ENCODE data around the gene NFATC3.

Gene NFATC3

GRCh38 chr16:68096491-68096890 is 11.3 kb downstream of the NFATC3 start:
- Histone ChIP-seq H3K36me3 (ENCODE audit: insufficient read depth) (no peaks in the 10 kb centered on the region), H3K79me2 (ENCODE audit: insufficient read depth, low read depth) (peaks cover 86% of the 10 kb centered on the region), H3K4me3 (IDR thresholded peaks at IDR 0.05; ENCODE audit: insufficient read depth, low read depth, low read length) (no peak overlapping the region), H3K4me1 (ENCODE audit: low read depth, poor library complexity, severe bottlenecking) (peaks cover 25% of the 10 kb centered on the region), H4K20me1 (ENCODE audit: insufficient read depth) (0 out of 2 replicates have a peak, but pooled peaks cover 18% of the 10 kb centered on the region), H3K27me3 (ENCODE audit: insufficient read depth, low read depth) (no peaks in the 10 kb centered on the region), H2AFZ (ENCODE audit: low read depth) (no peak overlapping the region), H3K4me2 (no peak overlapping the region), H3K27ac (no peak overlapping the region), H3K9ac (no peak overlapping the region)
- no peak for TF ChIP-seq CTCF (conservative IDR thresholded peaks at IDR 0.05; ENCODE audit: low read depth, low read length)

- TF ChIP-seq CTCF (conservative IDR thresholded peaks at IDR 0.05; ENCODE audit: low read depth, low read length): no peak
- Histone ChIP-seq H3K79me2 (ENCODE audit: insufficient read depth, low read depth) (peaks cover 86% of the 10 kb centered on the region), H4K20me1 (ENCODE audit: insufficient read depth) (peaks cover 21% of the 10 kb centered on the region; the same call in 1 of the 2 replicates), H2AFZ (ENCODE audit: low read depth) (no peak overlapping the region), H3K27me3 (ENCODE audit: insufficient read depth, low read depth) (no peaks in the 10 kb centered on the region), H3K36me3 (ENCODE audit: insufficient read depth) (no peaks in the 10 kb centered on the region), H3K4me1 (ENCODE audit: low read depth, poor library complexity, severe bottlenecking) (peaks cover 21% of the 10 kb centered on the region), H3K4me3 (IDR thresholded peaks at IDR 0.05; ENCODE audit: insufficient read depth, low read depth, low read length) (no peak overlapping the region), H3K27ac (no peak overlapping the region), H3K4me2 (no peak overlapping the region), H3K9ac (no peak overlapping the region)
These were observed 11.9 kb downstream of the NFATC3 start for GRCh38 chr16:68097088-68097487.

GRCh38 chr16:68097895-68098294 is 12.7 kb downstream of the NFATC3 start:
- Histone ChIP-seq H3K36me3 (ENCODE audit: insufficient read depth) (no peaks in the 10 kb centered on the region), H3K4me1 (ENCODE audit: low read depth, poor library complexity, severe bottlenecking) (peaks cover 20% of the 10 kb centered on the region), H3K27ac (no peak overlapping the region), H3K9ac (no peak overlapping the region), H3K4me2 (no peak overlapping the region), H4K20me1 (ENCODE audit: insufficient read depth) (peaks cover 18% of the 10 kb centered on the region; the same call in 1 of the 2 replicates), H2AFZ (ENCODE audit: low read depth) (no peak overlapping the region), H3K4me3 (IDR thresholded peaks at IDR 0.05; ENCODE audit: insufficient read depth, low read depth, low read length) (no peak overlapping the region), H3K27me3 (ENCODE audit: insufficient read depth, low read depth) (no peaks in the 10 kb centered on the region), H3K79me2 (ENCODE audit: insufficient read depth, low read depth) (peaks cover 85% of the 10 kb centered on the region)
- TF ChIP-seq CTCF (conservative IDR thresholded peaks at IDR 0.05; ENCODE audit: low read depth, low read length): no peak

GRCh38 chr16:68100488-68100887 is 15.3 kb downstream of the NFATC3 start:
- peaks cover 85% of the 10 kb centered on the region for H3K79me2 ChIP-seq (ENCODE audit: insufficient read depth, low read depth)
- H3K9ac ChIP-seq: no peak overlapping the region
- no peak overlapping the region for H2AFZ ChIP-seq (ENCODE audit: low read depth)
- peaks cover 11% of the 10 kb centered on the region; the same call in 1 of the 2 replicates for H4K20me1 ChIP-seq (ENCODE audit: insufficient read depth)
- no peak for TF ChIP-seq CTCF (conservative IDR thresholded peaks at IDR 0.05; ENCODE audit: low read depth, low read length)
- H3K4me2 ChIP-seq: no peak overlapping the region
- no peaks in the 10 kb centered on the region for H3K27me3 ChIP-seq (ENCODE audit: insufficient read depth, low read depth)
- no peak overlapping the region for H3K27ac ChIP-seq
- H3K4me3 ChIP-seq (IDR thresholded peaks at IDR 0.05; ENCODE audit: insufficient read depth, low read depth, low read length): no peak overlapping the region
- H3K36me3 ChIP-seq (ENCODE audit: insufficient read depth): no peaks in the 10 kb centered on the region
- H3K4me1 ChIP-seq (ENCODE audit: low read depth, poor library complexity, severe bottlenecking): no peaks in the 10 kb centered on the region

Measured in KMS-11 (cell line).